ENCODE measurements around the gene MT3.

- TF ChIP-seq CTCF (IDR thresholded peaks at IDR 0.05) (no peak), POLR2A (IDR thresholded peaks at IDR 0.05) (no peak)
Observed at GRCh38 chr16:56583351-56584168, 5.8 kb upstream of the MT3 start.
